ENCODE results near the gene ARFGAP1. TPM values are rescaled to one million over a fixed set of nuclear protein-coding genes. Genes with fewer than 3 reads are reported as not detected.

The ARFGAP1 gene
- total and polyA plus RNA-seq, 2 donors (not counting 3 experiments of a cell fraction or from before 2014, with no cell fraction given), result 93.7 to 126 TPM

DNA sequence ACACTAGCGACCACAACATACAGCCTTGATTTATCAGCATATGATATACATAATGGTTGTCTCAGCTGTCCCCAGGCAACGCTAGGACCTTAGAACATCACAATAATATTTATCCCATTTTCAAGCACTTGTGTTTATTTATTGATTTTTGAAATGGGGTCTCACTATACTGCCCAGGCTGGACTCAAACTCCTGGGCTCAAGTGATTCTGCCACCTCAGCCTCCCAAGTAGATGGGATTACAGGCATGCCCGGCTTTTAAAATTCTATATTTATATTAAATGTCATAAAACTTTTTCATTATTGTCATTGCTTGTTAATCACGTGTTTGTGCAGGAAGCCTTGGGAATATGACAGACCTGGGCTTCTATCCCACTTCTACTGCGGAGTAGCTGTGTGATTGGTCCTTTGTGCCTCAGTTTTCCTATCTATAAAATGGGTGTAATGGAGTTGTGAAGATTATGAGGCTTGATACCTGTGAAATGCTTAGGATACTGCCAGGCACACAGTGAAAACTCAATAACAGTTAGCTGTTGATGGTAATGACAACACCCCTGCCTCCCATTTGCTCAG is 30.6 kb downstream of the ARFGAP1 start:
- Histone ChIP-seq H3K27me3 (ENCODE audit: control insufficient read depth in 2 of 2, insufficient read depth in 2 of 2, low read length in 2 of 2) (no peaks in the 10 kb centered on the region), H3K4me3 (replicated peaks in 1 of 3; ENCODE audit: insufficient read depth in 1 of 3, low read depth in 1 of 3, low read length in 3 of 3) (no peak overlapping the region), H3K4me1 (ENCODE audit: control insufficient read depth, extremely low read depth, insufficient read depth, low read length) (no peaks in the 10 kb centered on the region), H3K9me1 (replicated peaks; ENCODE audit: control insufficient read depth, extremely low read depth, insufficient read depth, low read length) (no peaks in the 10 kb centered on the region), H3K79me2 (ENCODE audit: control insufficient read depth, insufficient read depth, low read length) (no peaks in the 10 kb centered on the region), H3K27ac (ENCODE audit: insufficient read depth, low read depth, low read length) (no peak overlapping the region), H4K20me1 (replicated peaks; ENCODE audit: control insufficient read depth, extremely low read depth, insufficient read depth, low read length) (no peaks in the 10 kb centered on the region), H3K4me2 (ENCODE audit: insufficient read depth, low read length) (no peak overlapping the region), H2AFZ (ENCODE audit: low read depth, low read length) (no peak overlapping the region), H3K36me3 (ENCODE audit: control insufficient read depth in 2 of 2, extremely low read depth in 1 of 2, insufficient read depth in 2 of 2, low read length in 2 of 2) (no peaks in the 10 kb centered on the region), H3K9me3 (replicated peaks; ENCODE audit: control insufficient read depth, insufficient read depth, low read length) (no peaks in the 10 kb centered on the region), H3K9ac (replicated peaks; ENCODE audit: extremely low read depth, insufficient read depth, low read length) (no peak overlapping the region)
- no peak for DNase-seq (ENCODE audit: low read depth, low spot score)
- POLR2A ChIA-PET, result no interaction called here
- TF ChIP-seq MYC (IDR thresholded peaks at IDR 0.05; ENCODE audit: low read depth, low read length) (no peak), JUN (IDR thresholded peaks at IDR 0.05; ENCODE audit: borderline replicate concordance, insufficient read depth, insufficient read length, low read depth) (no peak), POLR2AphosphoS5 (IDR thresholded peaks at IDR 0.05; ENCODE audit: insufficient read depth, low read depth, low read length) (no peak), POLR2A (IDR thresholded peaks at IDR 0.05; ENCODE audit: low read depth, low read length) (no peak), GATA2 (IDR thresholded peaks at IDR 0.05; ENCODE audit: insufficient read depth, insufficient read length, low read depth, low read length) (no peak), FOS (IDR thresholded peaks at IDR 0.05; ENCODE audit: borderline replicate concordance, insufficient read depth, low read length) (no peak), EZH2 (IDR thresholded peaks at IDR 0.05; ENCODE audit: borderline replicate concordance, low read depth, low read length, severe bottlenecking) (no peak)
- TF ChIP-seq, protein P1, sequence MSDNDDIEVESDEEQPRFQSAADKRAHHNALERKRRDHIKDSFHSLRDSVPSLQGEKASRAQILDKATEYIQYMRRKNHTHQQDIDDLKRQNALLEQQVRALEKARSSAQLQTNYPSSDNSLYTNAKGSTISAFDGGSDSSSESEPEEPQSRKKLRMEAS (IDR thresholded peaks at IDR 0.05; ENCODE audit: insufficient read depth, insufficient read length), result no peak
- TF ChIP-seq, protein P2, sequence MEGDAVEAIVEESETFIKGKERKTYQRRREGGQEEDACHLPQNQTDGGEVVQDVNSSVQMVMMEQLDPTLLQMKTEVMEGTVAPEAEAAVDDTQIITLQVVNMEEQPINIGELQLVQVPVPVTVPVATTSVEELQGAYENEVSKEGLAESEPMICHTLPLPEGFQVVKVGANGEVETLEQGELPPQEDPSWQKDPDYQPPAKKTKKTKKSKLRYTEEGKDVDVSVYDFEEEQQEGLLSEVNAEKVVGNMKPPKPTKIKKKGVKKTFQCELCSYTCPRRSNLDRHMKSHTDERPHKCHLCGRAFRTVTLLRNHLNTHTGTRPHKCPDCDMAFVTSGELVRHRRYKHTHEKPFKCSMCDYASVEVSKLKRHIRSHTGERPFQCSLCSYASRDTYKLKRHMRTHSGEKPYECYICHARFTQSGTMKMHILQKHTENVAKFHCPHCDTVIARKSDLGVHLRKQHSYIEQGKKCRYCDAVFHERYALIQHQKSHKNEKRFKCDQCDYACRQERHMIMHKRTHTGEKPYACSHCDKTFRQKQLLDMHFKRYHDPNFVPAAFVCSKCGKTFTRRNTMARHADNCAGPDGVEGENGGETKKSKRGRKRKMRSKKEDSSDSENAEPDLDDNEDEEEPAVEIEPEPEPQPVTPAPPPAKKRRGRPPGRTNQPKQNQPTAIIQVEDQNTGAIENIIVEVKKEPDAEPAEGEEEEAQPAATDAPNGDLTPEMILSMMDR (IDR thresholded peaks at IDR 0.05; ENCODE audit: extremely low read depth in 1 of 2, insufficient read depth in 1 of 2, low read depth in 1 of 2, low read length in 2 of 2), result no peak
- dilution Hi-C loops (cut with MboI; ENCODE audit: extremely low pct_ligation_motif_present, low sequenced_read_pairs), result no loop called here
- no peak for FAIRE-seq
- intact Hi-C loops (cut with micrococcal nuclease), result no loop called here
- CTCF ChIA-PET, result no interaction called here
- BruUV-seq (replicated peaks), result no TSS peak
